H1 (cell line): Measurements from ENCODE around the gene WDR3. TPM values are rescaled to one million over a fixed set of nuclear protein-coding genes. Genes with fewer than 3 reads are reported as not detected.

Source experiments
- POLR2AphosphoS5 ChIP-seq: IDR thresholded peaks from 2 replicates; pipeline ENCODE4 v1.6.1; 2011; ENCODE audit warnings: low read depth, low read length
- SRF ChIP-seq: IDR thresholded peaks from 2 replicates; pipeline ENCODE4 v1.6.1; 2011; ENCODE audit warnings: mild to moderate bottlenecking, low read depth, low read length, moderate library complexity
- polyA plus RNA-seq, 7 experiments: library from polyadenylated mRNA; depleted of rRNA in 3 of 7; stranded (reverse) in 5 of 7; unstranded in 2 of 7; fragments of >200 nt in 5 of 7; fragments of 200-250 nt in 2 of 7; gene quantifications; 1 replicate in 5 of 7; 2 replicates in 1 of 7; 4 replicates in 1 of 7; pipeline versions ENCODE4 v1.2.1 to v1.2.3, GENCODE V29; 2011 to 2013; ENCODE audit warnings: missing spikeins in 2 of 7, mixed read lengths in 2 of 7
- total RNA-seq: library from RNA; stranded (reverse); fragmentation: NEBNext Ultra II Directional; extraction: Animal tissue kit (Norgen Biotek cat#: 25700); gene quantifications from 2 replicates; pipeline ENCODE4 v1.2.1, GENCODE V29; 2021

The WDR3 gene
- total and polyA plus RNA-seq, 2 of the 8 experiments (the other 6 are each of a cell fraction or from before 2014, with no cell fraction given), result 18.2 to 67.9 TPM

- TF ChIP-seq SRF (no peak), POLR2AphosphoS5 (no peak)
Observed at GRCh38 chr1:117952386-117952785, 22.8 kb downstream of the WDR3 start (continued).
